Activated CD4-positive, alpha-beta T cell treated with anti-CD3 and anti-CD28 coated beads for 36 hours (primary cell): ENCODE data around the gene OST4. TPM values are rescaled to one million over a fixed set of nuclear protein-coding genes. Genes with fewer than 3 reads are reported as not detected.
"Not testable (repeated sequence)": the region's sequence is repeated elsewhere in the genome, so short reads cannot be mapped to it uniquely, and the experiment has no call there.

Experiments used
- ATAC-seq: fragments of 200-7000 bp; cut with Tn5 transposase; one replicate; pipeline ENCODE4 v1.10.0; 2021; ENCODE audit warnings: mild to moderate bottlenecking, moderate library complexity
- CTCF ChIA-PET: fragments of 350-600 bp; sonication (Branson Sonifier 250); formaldehyde crosslinking; loops from one replicate; lab custom pipeline; 2021; ENCODE audit warnings: antibody characterized with exemption; lab: Charles Lee
- POLR2A ChIA-PET: fragments of 350-600 bp; sonication (Branson Sonifier 250); formaldehyde crosslinking; loops from one replicate; lab custom pipeline; 2021; ENCODE audit warnings: antibody characterized with exemption, inconsistent platforms; lab: Charles Lee
- DNase-seq: peaks from one replicate; pipeline ENCODE4 v3.0.0-alpha.2; 2020
- H3K27ac Mint-ChIP-seq: one replicate; pipeline ENCODE4 v1.8.0; 2021; ENCODE audit warnings: mixed read lengths
- H3K27me3 Mint-ChIP-seq: one replicate; pipeline ENCODE4 v1.8.0; 2021; ENCODE audit warnings: mixed read lengths
- H3K36me3 Mint-ChIP-seq: one replicate; pipeline ENCODE4 v1.8.0; 2021; ENCODE audit warnings: low read depth, mixed read lengths
- H3K4me1 Mint-ChIP-seq: one replicate; pipeline ENCODE4 v1.8.0; 2021; ENCODE audit warnings: mixed read lengths
- H3K4me3 Mint-ChIP-seq: one replicate; pipeline ENCODE4 v1.8.0; 2021; ENCODE audit warnings: mild to moderate bottlenecking, moderate library complexity, mixed read lengths
- H3K9me3 Mint-ChIP-seq: one replicate; pipeline ENCODE4 v1.8.0; 2021; ENCODE audit warnings: low read depth, mixed read lengths
- intact Hi-C, 2 experiments: fragments of 100-400 bp; cut with DNase I in 1 of 2; cut with micrococcal nuclease in 1 of 2; formaldehyde crosslinking; loops; one replicate each; pipeline versions ENCODE4 v1.14.2 to v1.15.1; 2022 to 2024; cut with DNase I, micrococcal nuclease
- total RNA-seq, 2 experiments: library from RNA; stranded (reverse); gene quantifications; one replicate each; pipeline ENCODE4 v1.2.3, GENCODE V29; 2021

The OST4 gene
- total RNA-seq, 2 experiments from 2014 or later: 305 to 406 TPM

GRCh38 chr2:27078267-27079194, 7.1 kb upstream of the OST4 start, which contains the start of gene EMILIN1:
Gene EMILIN1, plus strand, starts transcription at chr2:27078615. Its CDS starts 451 bp downstream, at chr2:27079066.
- H3K27ac Mint-ChIP-seq: peak within 1 kb of the TSS; percentile 55
- ATAC-seq (no peak), DNase-seq (no peak)
- H3K4me1 Mint-ChIP-seq: peaks cover 52% of the 10 kb centered on the region
- intact Hi-C loops: loop anchor here in 1 of 2 experiments (10.0 kb wide), 1 partner anchor 1404 kb away; the partner anchor contains the start of gene DTNB
- no peaks in the 10 kb centered on the region for H3K9me3 Mint-ChIP-seq
- POLR2A ChIA-PET: interaction anchor here (0.6 kb wide), 1 partner anchor 56 kb away, joined by 3 read pairs; the partner anchor contains the start of gene PREB
- H3K4me3 Mint-ChIP-seq: no peak within 1 kb of the TSS
- no peaks in the 10 kb centered on the region for H3K36me3 Mint-ChIP-seq
- no peaks in the 10 kb centered on the region for H3K27me3 Mint-ChIP-seq
- CTCF ChIA-PET: interaction anchor here (0.8 to 1.8 kb wide), 2 partner anchors 133 to 224 kb away, joined by 3 to 4 read pairs; partner anchors contain the start of gene ATRAID

- H3K27ac Mint-ChIP-seq: peak overlapping the region; percentile 55
- no peak for DNase-seq
- no peaks in the 10 kb centered on the region for H3K27me3 Mint-ChIP-seq
- H3K4me3 Mint-ChIP-seq: no peak overlapping the region
- CTCF ChIA-PET: interaction anchor here (0.6 kb wide), 1 partner anchor 26 kb away, joined by 3 read pairs; the partner anchor contains the start of gene AGBL5
- peaks cover 65% of the 10 kb centered on the region for H3K4me1 Mint-ChIP-seq
- ATAC-seq: no peak
- POLR2A ChIA-PET: interaction anchor here (0.6 kb wide), 1 partner anchor 9 kb away, joined by 4 read pairs; no protein-coding TSS in a partner anchor
- H3K9me3 Mint-ChIP-seq: no peaks in the 10 kb centered on the region
- intact Hi-C loops: loop anchor here in 1 of 2 experiments (10.0 kb wide), 1 partner anchor 1402 kb away; the partner anchor contains the start of gene DTNB
- no peaks in the 10 kb centered on the region for H3K36me3 Mint-ChIP-seq
These were observed 5.8 kb upstream of the OST4 start for GRCh38 chr2:27077231-27077630.

GRCh38 chr2:27076323-27076722, 4.9 kb upstream of the OST4 start:
- Mint-ChIP-seq H3K27ac (peak overlapping the region; percentile 74), H3K36me3 (no peaks in the 10 kb centered on the region), H3K27me3 (no peaks in the 10 kb centered on the region), H3K4me1 (peaks cover 62% of the 10 kb centered on the region), H3K4me3 (no peak overlapping the region), H3K9me3 (no peaks in the 10 kb centered on the region)
- ATAC-seq (no peak), DNase-seq (no peak)
- CTCF ChIA-PET: no interaction called here
- intact Hi-C loops: loop anchor here in 1 of 2 experiments (10.0 kb wide), 1 partner anchor 1402 kb away; the partner anchor contains the start of gene DTNB
- POLR2A ChIA-PET: interaction anchor here (0.6 kb wide), 1 partner anchor 8 kb away, joined by 4 read pairs; no protein-coding TSS in a partner anchor

GRCh38 chr2:27075566-27075871, 4.1 kb upstream of the OST4 start:
- H3K9me3 Mint-ChIP-seq, POLR2A ChIA-PET, H3K4me3 Mint-ChIP-seq, H3K36me3 Mint-ChIP-seq, ATAC-seq, H3K27me3 Mint-ChIP-seq: not testable (repeated sequence)
- H3K27ac Mint-ChIP-seq: peak overlapping the region; percentile 77
- H3K4me1 Mint-ChIP-seq: peaks cover 57% of the 10 kb centered on the region
- CTCF ChIA-PET: interaction anchor here (0.8 kb wide), 1 partner anchor 10 kb away, joined by 3 read pairs; no protein-coding TSS in a partner anchor
- peak; percentile 52 for DNase-seq
- intact Hi-C loops: loop anchor here in 1 of 2 experiments (10.0 kb wide), 1 partner anchor 1401 kb away; the partner anchor contains the start of gene DTNB

GRCh38 chr2:27074738-27075565, 3.5 kb upstream of the OST4 start:
- POLR2A ChIA-PET: no interaction called here
- DNase-seq: peak; percentile 62
- H3K36me3 Mint-ChIP-seq: peaks cover 11% of the 10 kb centered on the region
- no peaks in the 10 kb centered on the region for H3K27me3 Mint-ChIP-seq
- CTCF ChIA-PET: interaction anchor here (0.8 to 1.9 kb wide), 2 partner anchors 10 to 12 kb away, joined by 3 to 14 read pairs; partner anchors contain the start of gene KHK
- H3K9me3 Mint-ChIP-seq: no peaks in the 10 kb centered on the region
- H3K27ac Mint-ChIP-seq: peak overlapping the region; percentile 77
- H3K4me1 Mint-ChIP-seq: peaks cover 56% of the 10 kb centered on the region
- H3K4me3 Mint-ChIP-seq: no peak overlapping the region
- intact Hi-C loops: loop anchor here in 1 of 2 experiments (5.0 to 10.0 kb wide), 2 partner anchors 728 to 1400 kb away; partner anchors contain the start of genes ADGRF3, DTNB and SELENOI
- no peak for ATAC-seq

- peaks cover 67% of the 10 kb centered on the region for H3K4me1 Mint-ChIP-seq
- peak overlapping the region; percentile 70 for H3K27ac Mint-ChIP-seq
- ChIA-PET CTCF (interaction anchor here (0.7 to 1.9 kb wide), 4 partner anchors 13 to 77 kb away, joined by 3 to 14 read pairs (median 3); partner anchors contain the start of gene KHK), POLR2A (no interaction called here)
- no peak for DNase-seq
- H3K4me3 Mint-ChIP-seq: no peak overlapping the region
- intact Hi-C loops: loop anchor here in 1 of 2 experiments (5.0 to 10.0 kb wide), 2 partner anchors 726 to 1399 kb away; partner anchors contain the start of genes ADGRF3, DTNB and SELENOI
- no peaks in the 10 kb centered on the region for H3K9me3 Mint-ChIP-seq
- no peaks in the 10 kb centered on the region for H3K27me3 Mint-ChIP-seq
- ATAC-seq: no peak
- peaks cover 21% of the 10 kb centered on the region for H3K36me3 Mint-ChIP-seq
These were observed 2.3 kb upstream of the OST4 start for GRCh38 chr2:27073782-27074181.

- no peaks in the 10 kb centered on the region for H3K9me3 Mint-ChIP-seq
- intact Hi-C loops: loop anchor here (1.0 to 10.0 kb wide), 3 partner anchors 8 to 1398 kb away; partner anchors contain the start of genes ADGRF3 (in 1 of the 2), DTNB (in 1 of the 2) and SELENOI (in 1 of the 2)
- DNase-seq: no peak
These were observed 1.5 kb upstream of the OST4 start for GRCh38 chr2:27072920-27073319.

GRCh38 chr2:27071990-27072830, 756 bp upstream of the OST4 start:
- intact Hi-C loops: loop anchor here (1.0 to 10.0 kb wide), 14 partner anchors 9 to 1397 kb away; partner anchors contain the start of genes ADGRF3 (in 1 of the 2), AGBL5 (in 1 of the 2), ATRAID (in 1 of the 2) and CAD (in 1 of the 2)
- ChIA-PET CTCF (interaction anchor here (0.6 to 2.5 kb wide), 12 partner anchors 9 to 146 kb away, joined by 3 to 24 read pairs (median 4); partner anchors contain the start of genes AGBL5 and KHK), POLR2A (interaction anchor here (0.6 to 2.2 kb wide), 6 partner anchors 9 to 38 kb away, joined by 3 to 15 read pairs (median 4); partner anchors contain the start of gene AGBL5)
- no peaks in the 10 kb centered on the region for H3K9me3 Mint-ChIP-seq
- H3K27me3 Mint-ChIP-seq: no peaks in the 10 kb centered on the region
- peaks cover 71% of the 10 kb centered on the region for H3K4me1 Mint-ChIP-seq
- H3K27ac Mint-ChIP-seq: peak overlapping the region; percentile 89
- peak overlapping the region; percentile 80 for H3K4me3 Mint-ChIP-seq
- DNase-seq (peak; percentile 65), ATAC-seq (peak; percentile 27)
- H3K36me3 Mint-ChIP-seq: peaks cover 33% of the 10 kb centered on the region

More at GRCh38 chr2:27072920-27073319, 1.5 kb upstream of the OST4 start:
- POLR2A ChIA-PET: interaction anchor here (0.8 to 2.2 kb wide), 2 partner anchors 8 to 21 kb away, joined by 3 to 15 read pairs; partner anchors contain the start of gene AGBL5
- H3K4me3 Mint-ChIP-seq: peak overlapping the region; percentile 80
- ATAC-seq: no peak
- H3K36me3 Mint-ChIP-seq: peaks cover 27% of the 10 kb centered on the region
- CTCF ChIA-PET: interaction anchor here (0.8 to 2.5 kb wide), 8 partner anchors 8 to 146 kb away, joined by 3 to 24 read pairs (median 4); partner anchors contain the start of genes AGBL5 and KHK
- H3K27ac Mint-ChIP-seq: peak overlapping the region; percentile 89
- peaks cover 72% of the 10 kb centered on the region for H3K4me1 Mint-ChIP-seq
- H3K27me3 Mint-ChIP-seq: no peaks in the 10 kb centered on the region

- intact Hi-C loops: loop anchor here (1.0 to 10.0 kb wide), 14 partner anchors 11 to 1396 kb away; partner anchors contain the start of genes ADGRF3 (in 1 of the 2), AGBL5 (in 1 of the 2), ATRAID (in 1 of the 2) and CAD (in 1 of the 2)
- ATAC-seq (no peak), DNase-seq (no peak)
- Mint-ChIP-seq H3K27ac (peak overlapping the region; percentile 91), H3K27me3 (no peaks in the 10 kb centered on the region), H3K4me3 (peak overlapping the region; percentile 96), H3K9me3 (no peaks in the 10 kb centered on the region), H3K36me3 (peaks cover 40% of the 10 kb centered on the region), H3K4me1 (peaks cover 64% of the 10 kb centered on the region)
- POLR2A ChIA-PET: interaction anchor here (0.6 to 2.2 kb wide), 6 partner anchors 10 to 101 kb away, joined by 3 to 15 read pairs (median 4); partner anchors contain the start of gene AGBL5
- CTCF ChIA-PET: interaction anchor here (0.7 to 2.5 kb wide), 7 partner anchors 10 to 217 kb away, joined by 3 to 24 read pairs (median 5); partner anchors contain the start of genes AGBL5 and KHK
These were observed 689 bp downstream of the OST4 start for GRCh38 chr2:27070653-27071276.
